GM21786 (cell line): ENCODE measurements around the gene CKAP5.
"Not testable (repeated sequence)": the region's sequence is repeated elsewhere in the genome, so short reads cannot be mapped to it uniquely, and the experiment has no call there.

Experiments
- ATAC-seq: cut with Tn5 transposase; IDR thresholded peaks from one replicate; pipeline ENCODE4 v1.9.1; 2021; ENCODE audit not compliant: unreplicated experiment

Gene CKAP5

DNA sequence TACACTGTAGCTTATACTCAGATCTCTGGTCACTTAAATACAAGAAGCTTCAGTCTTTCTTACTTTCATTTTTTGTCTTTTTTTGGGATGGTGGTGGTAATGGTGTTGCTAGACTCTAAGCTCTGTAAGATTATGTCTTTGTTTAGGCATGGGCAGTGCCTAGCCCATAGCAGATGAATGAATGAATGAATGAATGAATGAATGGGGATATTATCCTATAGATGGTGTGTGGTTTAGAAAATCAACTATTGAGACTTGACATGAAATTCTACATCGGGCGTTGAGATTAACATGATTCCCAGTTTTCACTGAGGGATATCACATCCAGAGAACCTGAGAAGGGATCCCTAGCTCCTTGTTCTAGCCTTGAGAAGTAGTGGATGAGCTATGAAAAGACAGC is 9.8 kb upstream of the CKAP5 start:
- ATAC-seq, result no peak

DNA sequence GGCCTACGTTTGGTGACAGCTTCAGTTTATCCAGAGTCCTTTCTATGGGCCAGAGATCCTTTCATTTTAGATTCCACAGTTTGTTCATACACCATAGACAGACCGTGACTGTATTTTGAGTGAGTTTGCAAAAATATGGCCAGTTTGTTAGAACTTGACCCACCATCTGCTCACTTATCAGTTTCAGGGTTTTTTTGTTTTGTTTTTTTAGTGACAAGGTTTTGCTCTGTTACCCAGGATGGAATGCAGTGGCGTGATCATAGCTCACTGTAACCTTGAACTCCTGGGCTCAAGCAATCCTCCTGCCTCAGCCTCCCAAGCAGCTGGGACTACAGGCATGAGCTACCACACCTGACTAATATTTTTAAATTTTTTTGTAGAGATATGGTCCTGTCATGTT is 9.1 kb upstream of the CKAP5 start:
- ATAC-seq, result no peak

DNA sequence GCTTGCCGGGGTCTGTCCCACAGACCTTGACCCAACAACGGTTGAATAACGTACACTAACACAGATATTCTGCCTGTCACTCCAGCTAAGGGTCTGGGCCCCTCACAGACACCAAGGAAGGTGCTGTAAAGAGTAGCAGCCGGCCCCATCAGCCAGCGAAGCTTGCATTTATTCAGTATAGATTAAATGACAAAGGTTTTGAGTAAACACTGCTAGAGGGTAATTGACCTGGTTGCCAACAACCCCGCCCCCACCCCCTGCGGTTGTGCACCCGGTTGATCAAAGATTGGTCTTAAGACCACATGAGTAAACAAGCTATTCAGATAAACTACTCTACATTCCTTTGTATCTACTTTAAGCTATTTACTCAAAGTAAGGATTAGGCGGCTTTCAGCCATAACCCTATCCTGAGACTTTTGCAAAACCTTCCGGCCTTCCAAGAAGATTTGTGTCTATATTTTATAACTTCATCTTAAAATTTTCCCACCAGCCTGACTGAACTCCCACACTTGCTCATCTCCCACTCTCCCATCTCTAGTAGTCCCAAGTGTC is 4.8 kb upstream of the CKAP5 start:
- ATAC-seq, result no peak

DNA sequence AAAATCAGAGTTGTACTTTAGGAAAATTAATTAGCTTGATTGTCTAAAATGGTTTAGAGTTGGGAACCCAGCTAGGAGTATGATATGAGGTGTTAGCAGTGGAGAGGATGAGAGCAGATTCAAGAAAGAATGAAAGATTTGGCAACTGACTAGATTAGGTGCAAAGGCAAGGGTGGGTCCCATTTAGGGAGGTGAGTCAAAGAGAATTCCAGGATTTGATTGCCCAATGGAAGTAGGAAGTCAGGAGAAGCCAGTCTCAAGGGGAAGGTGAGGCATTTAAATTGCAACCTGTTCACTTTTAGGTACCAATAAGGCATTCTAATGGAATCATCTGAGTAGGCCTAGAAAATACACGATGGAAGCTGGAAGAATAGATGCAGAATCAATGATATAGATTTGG is 3.6 kb upstream of the CKAP5 start:
- no peak for ATAC-seq

DNA sequence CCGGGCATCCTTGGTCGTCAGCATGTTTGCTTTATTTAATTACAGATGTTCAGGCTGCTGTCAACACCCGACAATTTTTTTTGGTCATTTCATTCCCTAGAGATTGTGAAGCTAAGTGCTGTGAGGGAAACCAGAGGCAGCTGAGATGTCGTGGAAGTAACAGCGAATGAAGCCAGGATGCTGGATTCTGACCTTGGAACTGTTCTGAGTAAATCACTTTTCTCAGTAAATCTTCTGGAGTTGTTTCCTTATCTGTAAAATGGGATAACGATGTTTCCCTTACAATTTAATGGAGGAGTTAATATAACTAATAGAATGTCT is 390 bp upstream of the CKAP5 start:
- no peak for ATAC-seq

DNA sequence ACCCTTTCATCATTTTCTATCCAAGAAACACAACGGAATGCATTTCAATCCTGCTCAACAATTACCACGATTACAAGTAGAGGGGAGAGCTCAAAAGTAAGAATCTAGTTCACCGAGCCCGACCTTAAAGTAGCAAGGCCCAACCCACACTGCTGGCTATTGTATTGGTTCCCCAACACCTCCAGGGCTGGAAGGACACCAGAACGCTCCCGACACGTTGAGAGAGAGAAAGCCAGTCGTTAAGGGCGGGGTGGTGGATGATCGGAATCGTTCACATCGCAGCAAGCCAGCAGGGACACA is 690 bp downstream of the CKAP5 start:
- ATAC-seq, result no peak

DNA sequence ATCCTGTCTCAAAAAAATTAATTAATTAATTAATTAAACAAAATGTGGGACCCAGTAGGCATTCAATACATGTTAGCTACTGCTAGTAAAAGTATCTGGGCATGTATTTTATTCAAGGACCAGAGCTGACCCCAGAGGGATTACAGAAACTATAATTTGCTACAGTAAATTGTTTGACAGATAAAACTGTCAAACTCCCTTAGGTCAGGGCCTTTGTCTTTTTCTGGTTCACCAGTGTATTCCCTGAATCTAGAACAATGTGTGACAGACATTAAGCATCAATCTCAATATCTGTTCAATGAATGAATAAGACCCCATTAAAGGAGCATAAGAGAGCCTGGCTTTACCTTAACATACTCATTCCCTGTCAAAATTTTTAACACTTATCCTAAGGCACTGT is 6.0 kb downstream of the CKAP5 start:
- no peak for ATAC-seq

DNA sequence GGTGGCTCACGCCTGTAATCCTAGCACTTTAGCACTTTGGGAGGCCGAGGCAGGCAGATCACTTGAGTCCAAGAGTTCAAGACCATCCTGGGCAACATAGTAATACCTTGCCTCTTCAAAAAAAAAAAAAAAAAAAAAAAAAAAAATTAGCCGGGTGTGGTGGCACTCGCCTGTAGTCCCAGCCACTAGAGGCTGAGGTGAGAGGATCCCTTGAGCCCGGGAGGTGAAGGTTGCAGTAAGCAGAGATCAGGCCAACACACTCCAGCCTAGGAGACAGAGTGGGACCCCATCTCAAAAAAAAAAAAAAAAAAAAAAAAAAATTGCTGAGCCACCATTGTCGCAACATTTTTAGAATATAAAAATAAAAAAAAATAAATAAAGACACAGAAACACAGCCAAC is 7.6 kb downstream of the CKAP5 start:
- no peak for ATAC-seq

DNA sequence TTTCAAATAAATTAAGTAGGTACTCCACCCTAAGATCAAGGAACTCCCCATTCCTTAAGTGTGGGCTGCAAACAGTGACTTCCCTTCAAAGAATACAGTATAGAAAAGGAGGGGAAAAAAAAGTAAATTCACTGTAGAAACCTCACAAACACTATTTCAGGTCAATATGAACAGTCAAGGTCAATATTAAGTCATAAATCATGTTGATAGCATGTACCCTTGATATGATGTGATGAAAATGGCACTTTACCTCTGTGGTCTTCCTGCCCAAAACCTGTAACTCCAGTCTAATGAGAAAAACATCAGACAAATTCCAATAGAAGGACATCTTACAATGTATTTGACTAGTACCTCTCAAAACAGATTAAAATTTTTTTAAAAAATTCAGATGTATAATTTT is 8.2 kb downstream of the CKAP5 start:
- no peak for ATAC-seq

DNA sequence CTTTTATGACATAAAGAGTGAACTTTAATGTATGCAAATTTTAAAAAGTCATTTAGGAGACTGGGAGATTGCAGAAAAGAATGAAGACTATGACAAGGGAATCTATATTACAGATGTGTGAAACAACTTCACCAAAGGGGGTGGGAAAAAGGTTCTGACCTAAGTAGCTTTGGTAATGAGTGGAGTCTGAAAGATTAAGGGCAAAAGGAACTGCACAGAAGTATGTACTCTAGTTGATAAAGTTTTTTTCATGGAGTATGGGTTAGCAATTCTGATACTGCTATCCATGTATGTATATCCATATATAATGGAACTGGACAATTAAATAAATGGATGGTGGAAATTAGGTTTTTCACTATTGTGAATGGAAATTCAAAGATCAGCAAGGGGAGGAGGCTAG is 9.2 kb downstream of the CKAP5 start:
- no peak for ATAC-seq

DNA sequence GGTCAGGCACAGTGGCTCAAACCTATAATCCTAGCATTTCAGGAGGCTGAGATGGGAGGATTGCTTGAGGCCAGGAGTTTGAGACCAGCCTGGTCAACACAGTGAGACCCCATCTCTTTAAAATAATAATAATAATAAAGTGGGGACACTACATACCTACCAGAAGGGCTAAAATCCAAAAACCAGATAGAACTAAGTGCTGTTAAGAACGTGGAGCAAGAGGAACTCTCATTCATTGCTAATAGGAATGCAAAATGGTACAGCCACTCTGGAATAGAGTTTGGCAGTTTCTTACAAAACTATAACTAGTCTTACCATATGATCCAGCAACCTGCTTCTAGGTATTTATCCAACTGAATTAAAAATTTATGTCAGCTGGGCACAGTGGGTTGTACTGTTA is 9.6 kb downstream of the CKAP5 start:
- ATAC-seq, result no peak

DNA sequence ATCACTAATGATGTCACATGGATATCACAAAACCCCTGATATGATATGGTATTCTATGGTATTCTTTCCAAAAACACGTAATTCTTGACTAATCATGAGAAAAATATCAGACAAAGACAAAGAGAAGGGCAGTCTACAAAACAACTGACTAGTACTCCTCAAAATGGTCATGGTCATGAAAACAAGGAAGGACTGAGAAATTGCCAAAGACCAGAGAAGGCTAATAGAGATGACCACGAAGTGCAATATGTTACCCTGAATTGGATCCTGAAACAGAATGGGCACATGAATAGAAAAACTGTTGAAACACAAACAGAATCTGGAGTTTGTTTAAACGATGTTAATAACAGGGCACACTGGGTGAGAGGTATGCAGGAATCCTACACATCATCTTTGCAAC is 10.2 kb downstream of the CKAP5 start:
- no peak for ATAC-seq

DNA sequence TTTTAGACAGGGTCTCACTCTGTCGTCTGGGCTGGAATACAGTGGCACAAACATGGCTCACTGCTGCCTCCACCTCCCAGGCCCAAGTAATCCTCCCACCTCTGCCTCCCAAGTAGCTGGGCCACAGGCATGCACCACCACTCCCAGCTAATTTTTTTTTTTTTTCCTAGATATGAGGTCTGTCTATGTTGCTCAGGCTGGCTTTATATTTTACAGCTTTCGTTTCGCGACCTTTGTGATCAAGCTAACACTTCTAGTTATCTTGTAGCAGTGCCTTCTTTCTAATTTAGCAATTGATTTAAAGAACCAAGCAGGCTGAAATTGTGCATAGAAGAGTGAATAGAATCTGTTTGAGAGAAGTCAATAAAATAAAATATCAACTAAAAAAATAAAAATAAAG is 11.3 kb downstream of the CKAP5 start:
- no peak for ATAC-seq

DNA sequence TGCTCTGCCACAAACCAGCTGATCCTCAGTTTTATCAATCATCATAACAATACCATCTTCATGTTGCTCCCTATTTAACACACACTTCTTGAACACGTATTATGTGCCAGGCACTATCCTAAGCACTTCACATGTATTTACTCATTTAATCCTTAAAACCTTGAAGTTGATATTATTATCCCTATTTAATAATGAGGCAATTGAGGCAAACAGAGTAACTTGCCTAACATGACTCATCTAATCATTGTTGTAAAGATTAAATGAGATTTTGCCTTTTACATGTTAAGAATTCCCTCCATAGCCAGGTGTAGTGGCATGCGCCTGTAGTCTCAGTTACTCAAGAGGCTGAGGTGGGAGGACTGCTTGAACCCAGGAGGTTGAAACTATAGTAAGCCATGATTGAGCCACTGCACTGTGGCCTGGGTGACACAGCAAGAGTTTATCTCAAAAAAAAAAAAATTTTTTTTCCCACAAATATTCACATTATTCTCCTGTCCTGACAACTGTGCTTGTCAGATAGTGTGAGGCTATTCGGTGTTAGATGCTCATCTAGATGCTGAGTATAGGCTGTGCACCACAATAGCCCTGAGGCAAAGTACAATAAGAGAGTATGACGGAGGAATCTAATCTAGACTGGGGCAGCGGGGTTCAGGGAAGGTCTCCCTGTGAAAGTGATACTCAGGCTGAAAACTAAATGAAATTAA is 13.4 kb downstream of the CKAP5 start:
- no peak for ATAC-seq

DNA sequence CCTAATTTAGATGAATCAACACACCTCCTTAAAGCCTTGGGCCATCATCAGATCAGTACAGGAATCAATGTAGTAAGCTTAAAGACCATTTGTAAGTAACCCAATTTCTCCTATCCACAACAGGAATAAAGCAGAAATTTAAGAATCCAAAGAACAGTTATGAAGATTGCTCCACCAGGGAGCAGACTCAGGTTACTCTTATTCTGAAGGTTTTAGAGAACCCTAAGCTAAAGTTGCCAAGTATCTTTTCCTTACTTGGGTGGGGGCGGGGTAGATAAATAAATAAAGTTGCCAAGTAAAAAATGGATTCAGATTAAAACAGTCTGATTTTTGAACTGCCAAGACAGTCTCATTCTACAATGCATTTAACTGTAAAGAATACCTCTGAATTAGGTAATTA is 18.1 kb downstream of the CKAP5 start:
- no peak for ATAC-seq

DNA sequence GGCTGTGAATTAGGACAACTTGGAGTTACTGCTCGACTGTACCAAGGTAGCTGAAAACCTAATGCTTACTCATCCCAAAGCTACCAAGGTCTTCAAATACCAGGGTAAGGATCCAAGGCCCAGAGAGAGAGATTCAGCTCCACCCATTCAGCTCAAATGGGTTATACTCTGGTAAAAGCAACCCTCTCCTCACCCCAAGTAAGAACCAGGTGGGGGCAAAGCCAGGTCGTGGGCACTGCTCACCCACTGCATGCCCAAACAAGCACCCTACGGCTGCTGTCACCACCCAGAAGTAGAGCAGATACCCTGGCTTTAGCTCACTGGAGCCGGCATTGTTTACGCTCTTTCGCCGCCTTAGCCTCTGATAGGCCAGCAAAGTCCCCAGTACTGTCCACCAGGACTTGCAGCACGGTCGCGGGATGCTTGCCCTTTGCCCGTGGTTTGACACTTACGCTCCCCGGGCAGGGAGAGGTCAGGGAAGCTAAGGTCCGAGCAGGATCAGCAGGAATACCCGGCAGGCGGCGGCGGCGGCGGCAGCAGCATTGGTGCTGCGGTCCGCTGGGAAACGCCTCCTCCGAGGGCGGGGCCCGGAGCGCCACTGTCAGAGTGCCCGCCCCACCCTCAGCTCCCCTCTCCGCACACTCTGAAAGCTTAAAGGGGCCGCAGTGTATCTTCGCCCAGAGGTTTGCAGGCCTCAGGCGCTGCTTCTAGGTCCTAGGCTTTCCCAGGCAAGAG is 19.6 kb downstream of the CKAP5 start:
- ATAC-seq, result peak; percentile 96

DNA sequence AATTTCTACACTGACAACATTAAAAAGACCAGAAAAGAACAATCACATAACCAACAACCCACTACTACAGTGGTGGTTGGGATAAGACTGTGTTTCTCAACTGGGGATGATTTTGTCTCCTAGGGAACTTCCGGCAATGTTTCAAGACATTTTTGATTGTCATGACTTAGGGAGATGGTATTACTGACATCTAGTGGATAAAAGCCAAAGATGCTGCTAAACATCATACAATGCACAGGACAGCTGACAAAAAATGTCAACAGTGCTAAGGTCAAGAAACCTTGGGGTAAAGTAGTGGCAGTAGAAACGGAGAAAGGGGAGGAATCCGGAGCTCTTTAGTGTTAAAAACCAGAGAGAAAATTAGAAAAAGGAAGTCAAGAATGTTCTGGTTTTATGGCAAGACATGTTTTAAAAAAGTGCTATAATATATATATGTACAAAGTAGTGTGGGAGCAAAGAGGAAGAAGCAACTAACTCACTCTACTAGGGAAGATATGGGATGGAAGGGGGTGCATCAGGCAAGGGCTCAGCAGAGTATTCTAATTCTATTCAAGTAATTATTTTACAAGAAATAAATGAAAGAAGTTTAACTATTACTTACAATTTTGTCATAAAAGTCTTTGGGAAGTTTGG is 37.2 kb downstream of the CKAP5 start:
- no peak for ATAC-seq

DNA sequence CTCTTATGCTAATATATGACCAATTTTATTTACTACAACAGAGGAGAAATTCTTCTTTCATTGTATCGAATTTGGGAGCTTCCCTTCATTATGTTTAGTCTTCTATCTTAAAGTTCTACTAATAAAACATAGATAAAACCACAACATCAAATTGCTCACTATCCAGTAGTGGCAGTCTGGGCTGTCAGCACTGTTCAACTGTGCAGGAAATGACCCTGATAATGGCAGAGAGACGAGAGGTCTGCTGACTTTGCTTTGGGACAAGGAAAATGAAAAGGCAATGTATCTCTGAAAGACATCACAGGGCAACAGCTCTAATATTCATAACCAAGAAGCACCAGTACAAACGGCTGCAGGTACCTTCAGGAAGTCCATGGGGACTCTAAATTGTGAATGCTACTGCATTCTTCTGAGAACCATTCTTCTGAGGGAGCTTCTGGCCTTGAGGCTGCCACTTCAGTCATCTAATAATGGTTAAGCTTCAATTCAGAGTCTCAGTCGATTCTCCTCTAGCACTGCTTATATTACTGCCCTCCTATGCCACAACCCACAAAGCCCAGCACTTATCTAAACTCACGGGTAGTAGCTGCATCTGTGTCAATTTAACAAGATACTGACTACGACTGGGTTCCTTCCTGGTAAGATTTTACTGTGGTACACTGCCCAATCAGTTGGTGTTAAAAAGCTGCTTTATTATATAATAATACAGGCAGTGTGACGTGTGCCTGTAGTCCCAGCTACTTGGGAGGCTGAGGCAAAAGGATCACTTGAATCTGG is 44.2 kb downstream of the CKAP5 start:
- no peak for ATAC-seq

DNA sequence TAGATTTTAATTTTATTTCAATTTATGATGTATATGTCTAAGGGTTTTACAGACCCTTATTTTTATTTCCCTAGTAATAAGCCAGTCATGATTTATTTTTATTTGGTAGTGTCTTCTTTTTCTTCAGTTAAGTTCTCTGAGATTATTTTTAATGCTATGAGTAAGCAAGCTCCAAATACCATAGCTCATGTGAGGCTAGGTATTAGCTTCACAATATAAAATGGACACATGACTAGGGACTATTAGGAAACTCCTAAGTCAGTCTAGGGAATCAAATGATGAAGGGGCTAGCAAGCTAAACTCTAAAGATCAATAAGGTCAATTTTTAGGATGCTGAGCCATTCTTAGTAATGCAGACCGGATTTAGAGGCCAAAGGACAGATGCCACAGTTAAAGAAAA is 45.9 kb downstream of the CKAP5 start:
- ATAC-seq, result no peak

DNA sequence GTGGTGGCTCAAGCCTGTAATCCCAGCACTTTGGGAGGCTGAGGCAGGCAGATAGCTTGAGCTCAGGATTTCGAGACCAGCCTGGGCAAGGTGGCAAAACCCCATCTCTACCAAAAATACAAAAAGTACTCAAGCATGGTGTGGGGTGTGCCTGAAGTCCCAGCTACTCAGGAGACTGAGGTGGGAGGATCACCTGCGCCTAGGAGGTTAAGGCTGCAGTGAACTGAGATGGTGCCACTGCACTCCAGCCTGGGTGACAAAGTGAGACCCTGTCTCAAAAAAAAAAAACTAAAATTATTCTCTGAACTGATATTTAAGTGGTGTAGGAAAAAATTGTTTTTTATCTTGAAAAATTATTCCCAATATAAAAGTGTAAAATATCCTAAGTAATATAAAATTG is 46.4 kb downstream of the CKAP5 start:
- ATAC-seq, result not testable (repeated sequence)

DNA sequence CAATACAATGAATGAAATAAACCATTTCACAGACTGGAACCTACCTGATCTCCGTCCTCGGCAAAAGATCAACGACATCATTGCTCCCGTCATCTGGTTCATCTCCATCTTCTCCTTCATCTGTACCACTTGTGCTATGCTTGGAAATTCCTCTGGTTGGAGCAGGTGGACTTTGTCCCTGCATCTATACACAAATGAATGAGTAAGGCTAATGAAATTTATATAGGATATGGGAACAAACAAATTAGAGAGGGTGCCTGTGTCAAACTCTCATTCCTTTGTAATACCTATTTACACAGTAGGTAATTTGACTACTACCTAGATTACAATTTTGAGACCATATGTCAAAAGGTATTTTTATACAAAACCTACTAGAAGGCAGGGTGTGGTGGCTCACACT is 67.7 kb downstream of the CKAP5 start:
- ATAC-seq, result no peak

DNA sequence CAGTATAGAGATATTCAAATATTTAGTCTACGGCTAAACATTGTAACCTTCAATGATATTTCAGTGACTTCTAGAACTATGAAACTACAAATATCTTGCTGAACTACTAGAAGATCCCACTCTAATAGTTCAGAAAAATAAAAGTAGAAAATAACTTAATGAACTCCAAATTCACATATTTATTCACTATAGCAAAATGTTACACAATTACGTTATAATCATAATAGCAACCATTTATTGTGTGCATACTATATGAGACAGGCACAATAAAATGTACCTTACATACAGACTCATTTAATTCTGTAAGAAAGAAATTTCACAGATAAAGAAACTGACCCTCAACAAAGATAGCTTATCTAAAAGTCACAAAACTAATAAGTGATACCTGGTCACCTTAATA is 69.2 kb downstream of the CKAP5 start:
- ATAC-seq, result no peak
